Activated CD4-positive, alpha-beta T cell treated with anti-CD3 and anti-CD28 coated beads for 24 hours (primary cell): ENCODE measurements around the gene GOSR1.
"Not testable (repeated sequence)": the region's sequence is repeated elsewhere in the genome, so short reads cannot be mapped to it uniquely, and the experiment has no call there.

Experiments
- DNase-seq, 2 donors: peaks; one replicate each; pipeline ENCODE4 v3.0.0-alpha.2; 2020; ENCODE audit warnings: low read depth in 2 of 2

GOSR1 gene

GRCh38 chr17:30575648-30576325 is 98.6 kb downstream of the GOSR1 start:
- not testable (repeated sequence) for DNase-seq

- no peak for DNase-seq
Observed at GRCh38 chr17:30576326-30576861, 99.2 kb downstream of the GOSR1 start.
